Keratinocyte (primary cell): Measurements from ENCODE around the gene LMNTD2. TPM values are rescaled to one million over a fixed set of nuclear protein-coding genes. Genes with fewer than 3 reads are reported as not detected.

Experiments used
- DNase-seq: peaks from one replicate; pipeline ENCODE4 v3.0.0-alpha.2; 2011; ENCODE audit warnings: low read depth, missing footprints, low spot score
- FAIRE-seq: peaks from 2 replicates; lab custom pipeline; 2011; peaks lifted over from hg19 to GRCh38; lab: Jason Lieb, UNC
- H2AFZ ChIP-seq: 2 replicates; pipeline ENCODE4 v1.6.0; 2012; ENCODE audit warnings: low read length, control low read depth, inconsistent platforms; ENCODE audit not compliant: control insufficient read depth
- H3K27ac ChIP-seq: 2 replicates; pipeline ENCODE4 v1.5.1; 2011; ENCODE audit warnings: low read length; ENCODE audit not compliant: control insufficient read depth, insufficient read depth
- H3K27me3 ChIP-seq: 3 replicates; pipeline ENCODE4 v1.6.0; 2011; ENCODE audit warnings: low read length; ENCODE audit not compliant: control insufficient read depth, insufficient read depth; ENCODE audit errors: extremely low read depth
- H3K36me3 ChIP-seq, 2 experiments: 2 replicates in 1 of 2; 3 replicates in 1 of 2; pipeline ENCODE4 v1.5.1; 2011; ENCODE audit warnings: low read length in 2 of 2, mild to moderate bottlenecking in 1 of 2; ENCODE audit not compliant: control insufficient read depth in 2 of 2, insufficient read depth in 2 of 2; ENCODE audit errors: extremely low read depth in 1 of 2
- H3K4me1 ChIP-seq: 3 replicates; pipeline ENCODE4 v1.5.1; 2011; ENCODE audit warnings: low read length; ENCODE audit not compliant: control insufficient read depth, insufficient read depth; ENCODE audit errors: extremely low read depth
- H3K4me2 ChIP-seq: 3 replicates; pipeline ENCODE4 v1.6.0; 2011; ENCODE audit warnings: low read depth, low read length; ENCODE audit not compliant: control insufficient read depth, insufficient read depth; ENCODE audit errors: extremely low read depth
- H3K4me3 ChIP-seq, 3 experiments: fragments of 200-600 bp in 1 of 3; sonication (generic) in 1 of 3; 2 replicates in 2 of 3; 3 replicates in 1 of 3; pipeline ENCODE4 v1.5.1; 2011 to 2016; ENCODE audit warnings: low read length in 3 of 3, mild to moderate bottlenecking in 3 of 3, control low read depth in 2 of 3, inconsistent platforms in 1 of 3, low read depth in 1 of 3, mixed read lengths in 1 of 3, mixed run types in 1 of 3, moderate library complexity in 1 of 3; ENCODE audit not compliant: control insufficient read depth in 2 of 3, insufficient read depth in 2 of 3; ENCODE audit errors: extremely low read depth in 1 of 3
- H3K79me2 ChIP-seq: 2 replicates; pipeline ENCODE4 v1.6.0; 2012; ENCODE audit warnings: low read length; ENCODE audit not compliant: control insufficient read depth, insufficient read depth
- H3K9ac ChIP-seq: 3 replicates; pipeline ENCODE4 v1.6.0; 2011; ENCODE audit warnings: low read length; ENCODE audit not compliant: control insufficient read depth, insufficient read depth; ENCODE audit errors: extremely low read depth
- H3K9me1 ChIP-seq: 3 replicates; pipeline ENCODE4 v1.6.0; 2011; ENCODE audit warnings: low read length; ENCODE audit not compliant: control insufficient read depth, insufficient read depth; ENCODE audit errors: extremely low read depth
- H3K9me3 ChIP-seq: 2 replicates; pipeline ENCODE4 v1.5.1; 2012; ENCODE audit warnings: low read depth, low read length; ENCODE audit not compliant: control insufficient read depth
- H4K20me1 ChIP-seq: 3 replicates; pipeline ENCODE4 v1.6.0; 2011; ENCODE audit warnings: low read length; ENCODE audit not compliant: control insufficient read depth, insufficient read depth; ENCODE audit errors: extremely low read depth
- CTCF ChIP-seq, 3 experiments: IDR thresholded peaks in 1 of 3; conservative IDR thresholded peaks in 1 of 3; optimal IDR thresholded peaks in 1 of 3; 2 replicates in 2 of 3; 3 replicates in 1 of 3; pipeline versions ENCODE3 to v1.5.1; 2011; ENCODE audit warnings: low read length in 3 of 3, mild to moderate bottlenecking in 3 of 3, moderate library complexity in 2 of 3, control low read depth in 1 of 3, inconsistent platforms in 1 of 3; ENCODE audit not compliant: insufficient read depth in 2 of 3; ENCODE audit errors: extremely low read depth in 1 of 3
- EZH2 ChIP-seq: IDR thresholded peaks from one replicate; pipeline ENCODE4 v1.6.1; 2012; ENCODE audit warnings: inconsistent platforms, mild to moderate bottlenecking, low read length, moderate library complexity
- dilution Hi-C: fragments of 300-500 bp; cut with MboI; formaldehyde crosslinking; loops from one replicate; pipeline ENCODE4 v1.7.0; 2020; ENCODE audit warnings: low sequenced_read_pairs; ENCODE audit not compliant: extremely low pct_ligation_motif_present
- polyA plus RNA-seq, 5 experiments: library from polyadenylated mRNA; depleted of rRNA in 3 of 5; stranded (reverse) in 3 of 5; stranded (forward) in 1 of 5; unstranded in 1 of 5; fragments of >200 nt; gene quantifications; 1 replicate in 1 of 5; 2 replicates in 3 of 5; 3 replicates in 1 of 5; pipeline versions ENCODE4 v1.2.1 to v1.2.3, GENCODE V29; 2011 to 2012; ENCODE audit warnings: missing spikeins in 2 of 5, low read depth in 1 of 5, low replicate concordance in 1 of 5

The LMNTD2 gene
- polyA plus RNA-seq, 1 donor (not counting 4 experiments of a cell fraction or from before 2014, with no cell fraction given), result 1.2 TPM

- Histone ChIP-seq H3K9me3 (no peaks in the 10 kb centered on the region), H3K79me2 (no peaks in the 10 kb centered on the region), H3K9ac (no peak overlapping the region), H3K4me2 (no peak overlapping the region), H3K4me1 (peaks cover 11% of the 10 kb centered on the region), H3K36me3 (no peaks in the 10 kb centered on the region), H3K27me3 (peaks cover 8% of the 10 kb centered on the region), H2AFZ (no peak overlapping the region), H3K4me3 (no peak overlapping the region), H4K20me1 (no peaks in the 10 kb centered on the region), H3K27ac (no peak overlapping the region), H3K9me1 (no peaks in the 10 kb centered on the region)
- no peak for DNase-seq
- dilution Hi-C loops, result no loop called here
- TF ChIP-seq CTCF (optimal IDR thresholded peaks at IDR 0.05 in 1 of 3, IDR thresholded peaks at IDR 0.05 in 1 of 3, conservative IDR thresholded peaks at IDR 0.05 in 1 of 3; ENCODE audit: extremely low read depth in 1 of 3, insufficient read depth in 2 of 3, low read length in 3 of 3) (no peak), EZH2 (no peak)
- no peak for FAIRE-seq
These were observed 20.5 kb downstream of the LMNTD2 start for GRCh38 chr11:539971-540481.

- DNase-seq (no peak), FAIRE-seq (no peak)
- Histone ChIP-seq H3K9me1 (no peaks in the 10 kb centered on the region), H3K27ac (no peak overlapping the region), H3K4me2 (no peak overlapping the region), H3K27me3 (peaks cover 6% of the 10 kb centered on the region), H3K79me2 (peaks cover 11% of the 10 kb centered on the region), H4K20me1 (peaks cover 9% of the 10 kb centered on the region), H3K36me3 (peaks cover 2 to 3% of the 10 kb centered on the region in 2 experiments), H3K9ac (no peak overlapping the region), H3K4me3 (no peak overlapping the region), H3K9me3 (no peaks in the 10 kb centered on the region), H3K4me1 (peaks cover 21% of the 10 kb centered on the region), H2AFZ (no peak overlapping the region)
- dilution Hi-C loops, result no loop called here
- no peak for TF ChIP-seq EZH2
- no peak for TF ChIP-seq CTCF (optimal IDR thresholded peaks at IDR 0.05 in 1 of 3, IDR thresholded peaks at IDR 0.05 in 1 of 3, conservative IDR thresholded peaks at IDR 0.05 in 1 of 3; ENCODE audit: extremely low read depth in 1 of 3, insufficient read depth in 2 of 3, low read length in 3 of 3)
These were observed 22.0 kb downstream of the LMNTD2 start for GRCh38 chr11:538431-539051.
